Transverse colon (tissue), 4 donors: ENCODE data around the gene TMEM114. TPM values are rescaled to one million over a fixed set of nuclear protein-coding genes. Genes with fewer than 3 reads are reported as not detected.

ENCODE experiments used
- DNase-seq: peaks from one replicate; pipeline ENCODE4 v3.0.0-alpha.2; 2019
- H3K27ac ChIP-seq, 4 donors: fragments of 200-600 bp; sonication (generic); 2 replicates each; pipeline ENCODE4 v1.5.1; 2016 to 2018; ENCODE audit warnings: inconsistent platforms in 4 of 4
- H3K27me3 ChIP-seq: fragments of 200-600 bp; sonication (generic); 2 replicates; pipeline ENCODE4 v1.5.1; 2017; ENCODE audit warnings: inconsistent platforms
- H3K36me3 ChIP-seq, 4 donors: fragments of 200-600 bp; sonication (generic); 2 replicates each; pipeline ENCODE4 v1.5.1; 2017 to 2019; ENCODE audit warnings: inconsistent platforms in 4 of 4
- H3K4me1 ChIP-seq, 4 donors: fragments of 200-600 bp; sonication (generic); 2 replicates each; pipeline ENCODE4 v1.5.1; 2017 to 2020; ENCODE audit warnings: inconsistent platforms in 4 of 4
- H3K4me3 ChIP-seq, 4 donors: fragments of 200-600 bp; sonication (generic); 1 replicate in 1 of 4; 2 replicates in 3 of 4; pipeline versions ENCODE4 v1.5.1 to v1.6.1; 2017 to 2019; ENCODE audit warnings: inconsistent platforms in 4 of 4
- H3K9me3 ChIP-seq, 2 donors: fragments of 200-600 bp; sonication (generic); 2 replicates each; pipeline ENCODE4 v1.5.1; 2017 to 2019; ENCODE audit warnings: inconsistent platforms in 2 of 2
- EP300 ChIP-seq: sonication (generic); formaldehyde crosslinking; IDR thresholded peaks from one replicate; pipeline ENCODE4 v1.6.1; 2017; ENCODE audit warnings: antibody characterized with exemption, low read depth
- POLR2A ChIP-seq: fragments of 450-650 bp; IDR thresholded peaks from one replicate; pipeline ENCODE4 v1.6.1; 2016; ENCODE audit warnings: antibody characterized with exemption, mild to moderate bottlenecking, moderate library complexity
- POLR2AphosphoS5 ChIP-seq, 3 donors: sonication (generic); formaldehyde crosslinking; IDR thresholded peaks; one replicate each; pipeline ENCODE4 v1.6.1; 2016; ENCODE audit warnings: antibody characterized with exemption in 3 of 3
- WGBS, 2 donors: methylation state at CpG; one replicate each; pipeline ENCODE4 v1.1.5; 2018; ENCODE audit warnings: low coverage in 1 of 2; 5-methylcytosine and 5-hydroxymethylcytosine counted together
- in situ Hi-C, 4 donors: fragments of 200-750 bp; cut with MboI; loops; one replicate each; pipeline versions ENCODE4 v1.15.0 to v1.15.1; 2017; ENCODE audit warnings: low sequenced_read_pairs in 3 of 4, low pct_ligation_motif_present in 1 of 4, low pct_unique_long_range_greater_than_20kb in 1 of 4
- intact Hi-C: fragments of 100-400 bp; cut with DNase I; formaldehyde crosslinking; loops from one replicate; pipeline ENCODE4 v1.15.1; 2023; ENCODE audit warnings: low total_unique reads
- total RNA-seq, 4 donors: library from RNA; depleted of rRNA; stranded (reverse); fragments of >200 nt; gene quantifications; one replicate each; pipeline ENCODE4 v1.1.0, GENCODE V29; 2016
- TF ChIP-seq, protein P1 (sequence below), 5 experiments: fragments of 200-600 bp in 3 of 5; fragments of 450-650 bp in 2 of 5; sonication (generic) in 3 of 5; IDR thresholded peaks; 1 replicate in 2 of 5; 2 replicates in 3 of 5; pipeline ENCODE4 v1.5.1; 2016 to 2017; ENCODE audit warnings: antibody characterized with exemption in 5 of 5, inconsistent platforms in 3 of 5, mild to moderate bottlenecking in 2 of 5, moderate library complexity in 1 of 5

TMEM114 gene
- total RNA-seq, 4 donors from 2014 or later: not detected

DNA sequence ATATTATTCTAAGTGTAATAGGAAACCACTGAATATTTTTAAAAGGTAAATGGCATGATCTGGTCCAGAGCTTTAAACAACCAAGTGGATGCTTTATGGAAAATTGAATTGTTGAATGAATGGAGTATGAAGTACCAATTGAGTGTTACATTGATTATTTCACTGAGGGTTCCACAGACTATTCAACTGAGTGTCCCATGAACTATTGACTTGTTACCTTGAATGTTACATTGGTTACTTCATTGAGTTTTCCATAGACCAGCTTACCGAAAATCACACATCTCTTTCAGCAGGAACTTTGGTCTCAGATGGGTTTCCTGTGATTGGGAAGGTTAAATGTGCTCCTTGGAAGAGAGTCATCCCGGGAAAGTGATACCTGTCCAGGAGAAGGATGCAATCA lies 56.8 kb downstream of the TMEM114 start:
- in situ Hi-C loops (no loop called here), intact Hi-C loops (no loop called here)
- Histone ChIP-seq H3K4me1 (no peaks in the 10 kb centered on the region), H3K4me3 (no peak overlapping the region), H3K9me3 (no peaks in the 10 kb centered on the region), H3K27ac (no peak overlapping the region), H3K27me3 (no peaks in the 10 kb centered on the region), H3K36me3 (no peaks in the 10 kb centered on the region)
- TF ChIP-seq EP300 (no peak), POLR2A (no peak), POLR2AphosphoS5 (IDR thresholded peaks at IDR 0.05) (no peak)
- TF ChIP-seq, protein P1, sequence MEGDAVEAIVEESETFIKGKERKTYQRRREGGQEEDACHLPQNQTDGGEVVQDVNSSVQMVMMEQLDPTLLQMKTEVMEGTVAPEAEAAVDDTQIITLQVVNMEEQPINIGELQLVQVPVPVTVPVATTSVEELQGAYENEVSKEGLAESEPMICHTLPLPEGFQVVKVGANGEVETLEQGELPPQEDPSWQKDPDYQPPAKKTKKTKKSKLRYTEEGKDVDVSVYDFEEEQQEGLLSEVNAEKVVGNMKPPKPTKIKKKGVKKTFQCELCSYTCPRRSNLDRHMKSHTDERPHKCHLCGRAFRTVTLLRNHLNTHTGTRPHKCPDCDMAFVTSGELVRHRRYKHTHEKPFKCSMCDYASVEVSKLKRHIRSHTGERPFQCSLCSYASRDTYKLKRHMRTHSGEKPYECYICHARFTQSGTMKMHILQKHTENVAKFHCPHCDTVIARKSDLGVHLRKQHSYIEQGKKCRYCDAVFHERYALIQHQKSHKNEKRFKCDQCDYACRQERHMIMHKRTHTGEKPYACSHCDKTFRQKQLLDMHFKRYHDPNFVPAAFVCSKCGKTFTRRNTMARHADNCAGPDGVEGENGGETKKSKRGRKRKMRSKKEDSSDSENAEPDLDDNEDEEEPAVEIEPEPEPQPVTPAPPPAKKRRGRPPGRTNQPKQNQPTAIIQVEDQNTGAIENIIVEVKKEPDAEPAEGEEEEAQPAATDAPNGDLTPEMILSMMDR (IDR thresholded peaks at IDR 0.05): no peak
- 84 to 88% methylated on average over 1 to 2 of the region's 2 CpGs for WGBS, 2 donors
- DNase-seq: no peak

DNA sequence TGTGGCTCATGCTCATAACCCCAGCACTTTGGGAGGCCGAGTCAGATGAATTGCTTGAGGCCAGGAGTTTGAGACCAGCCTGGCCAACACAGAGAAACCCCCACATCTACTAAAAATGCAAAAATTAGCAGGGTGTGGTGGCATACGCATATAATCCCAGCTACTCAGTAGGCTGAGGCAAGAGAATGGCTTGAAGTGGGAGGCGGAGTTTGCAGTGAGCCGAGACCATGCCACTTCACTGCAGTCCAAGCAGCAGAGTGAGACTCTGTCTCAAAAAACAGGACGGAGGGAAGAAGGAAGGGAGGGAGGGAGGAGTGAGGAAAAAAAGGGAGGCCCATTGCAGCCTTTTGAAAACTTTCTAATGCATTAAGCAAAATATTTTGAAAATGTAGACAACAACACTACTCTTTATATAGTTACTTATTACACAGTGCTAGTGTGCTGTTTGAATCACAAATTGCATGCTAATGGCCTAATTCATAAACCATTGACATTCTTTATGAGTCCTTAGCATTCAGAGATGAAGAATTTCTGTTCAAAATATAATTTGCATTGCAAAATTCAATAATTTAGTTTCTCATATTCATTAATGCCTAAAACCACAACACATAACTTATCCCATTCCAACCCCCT lies 59.4 kb downstream of the TMEM114 start:
- no peaks in the 10 kb centered on the region for H3K27me3 ChIP-seq
- H3K27ac ChIP-seq: no peak overlapping the region
- no peaks in the 10 kb centered on the region for H3K36me3 ChIP-seq
- WGBS, 2 donors: 64 to 80% methylated on average over 4 to 5 of the region's 5 CpGs
- no peak overlapping the region for H3K4me3 ChIP-seq
- in situ Hi-C loops (no loop called here), intact Hi-C loops (no loop called here)
- TF ChIP-seq EP300: no peak
- DNase-seq: no peak
- H3K4me1 ChIP-seq: no peaks in the 10 kb centered on the region
- H3K9me3 ChIP-seq: no peaks in the 10 kb centered on the region

DNA sequence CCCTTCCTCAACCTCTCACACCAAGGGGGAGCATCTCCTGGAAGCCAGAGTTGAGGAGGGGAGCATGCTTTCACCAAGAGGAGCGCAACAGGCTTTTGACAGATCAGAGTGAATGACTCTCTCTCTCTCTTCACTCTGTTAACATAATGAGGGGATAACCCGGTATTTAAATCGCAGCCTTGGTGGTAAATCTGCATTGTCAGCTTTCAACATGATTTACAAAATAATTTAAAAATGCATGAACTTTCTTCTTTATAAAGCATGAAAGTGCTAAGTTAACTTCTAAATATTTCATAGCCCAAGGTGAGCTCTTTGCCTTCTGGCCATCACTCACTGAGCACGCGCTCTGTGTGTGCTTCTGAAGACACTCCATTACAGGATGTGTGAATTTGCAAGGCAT lies 61.8 kb downstream of the TMEM114 start:
- H3K27ac ChIP-seq: no peak overlapping the region
- H3K4me1 ChIP-seq: no peaks in the 10 kb centered on the region
- 73 to 80% methylated on average over 5 of the region's 5 CpGs for whole genome bisulfite sequencing, 2 donors
- no peak for DNase-seq
- H3K36me3 ChIP-seq: no peaks in the 10 kb centered on the region
- in situ Hi-C loops (no loop called here), intact Hi-C loops (no loop called here)
- H3K4me3 ChIP-seq: no peak overlapping the region
- no peaks in the 10 kb centered on the region for H3K9me3 ChIP-seq
- TF ChIP-seq, protein P1 (IDR thresholded peaks at IDR 0.05): no peak
- TF ChIP-seq EP300 (no peak), POLR2A (no peak), POLR2AphosphoS5 (IDR thresholded peaks at IDR 0.05) (no peak)
- no peaks in the 10 kb centered on the region for H3K27me3 ChIP-seq

DNA sequence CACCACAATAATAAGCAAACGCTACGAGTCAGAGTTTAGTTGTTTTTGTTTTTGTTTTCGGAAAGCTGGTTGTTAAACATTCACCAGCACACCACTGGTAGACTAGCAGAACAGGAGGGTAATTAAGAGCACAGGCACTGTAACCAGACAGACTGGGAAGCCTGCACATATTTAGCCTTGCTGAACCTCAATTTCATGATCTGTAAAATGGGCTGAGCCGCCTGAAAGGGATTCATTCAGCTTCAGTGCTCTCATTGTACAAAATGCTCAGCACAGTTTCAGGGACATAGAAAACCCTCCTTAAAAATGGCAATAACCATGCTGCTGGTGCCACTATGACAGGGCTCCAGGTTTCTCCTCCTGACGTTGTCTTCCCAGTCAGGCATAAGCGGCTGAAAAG lies 66.4 kb downstream of the TMEM114 start:
- TF ChIP-seq POLR2A (no peak), EP300 (no peak)
- H3K27me3 ChIP-seq: no peaks in the 10 kb centered on the region
- DNase-seq: no peak
- intact Hi-C loops: no loop called here
- no peaks in the 10 kb centered on the region for H3K36me3 ChIP-seq
- in situ Hi-C loops: no loop called here
- H3K4me1 ChIP-seq: peaks cover 0 to 4% (median 2%) of the 10 kb centered on the region in 4 donors
- no peak overlapping the region for H3K4me3 ChIP-seq
- H3K9me3 ChIP-seq: no peaks in the 10 kb centered on the region
- H3K27ac ChIP-seq: no peak overlapping the region
- WGBS, 2 donors: 85 to 89% methylated on average over 2 to 6 of the region's 6 CpGs

DNA sequence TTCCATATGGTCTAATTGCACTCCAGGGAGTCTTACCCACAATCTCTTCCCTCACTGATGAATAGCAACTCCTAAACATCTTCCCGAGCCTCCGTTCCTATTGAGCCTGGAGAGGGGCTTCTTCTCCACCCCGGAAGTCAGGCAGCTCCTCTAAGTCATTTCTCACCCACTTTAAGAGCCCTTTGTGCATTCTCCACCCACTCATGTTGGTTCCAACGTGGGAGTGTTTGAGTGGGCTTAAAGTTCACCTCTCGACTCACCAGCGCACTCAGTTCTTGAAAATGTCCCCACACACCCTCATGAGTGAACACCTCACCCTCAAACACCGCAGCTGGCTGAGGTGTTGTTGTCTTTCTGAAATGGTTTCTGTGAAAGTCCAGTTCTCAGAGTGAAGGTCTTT lies 67.6 kb downstream of the TMEM114 start:
- H3K9me3 ChIP-seq: no peaks in the 10 kb centered on the region
- no peaks in the 10 kb centered on the region for H3K36me3 ChIP-seq
- H3K27me3 ChIP-seq: no peaks in the 10 kb centered on the region
- H3K4me1 ChIP-seq: peaks cover 0 to 16% (median 6%) of the 10 kb centered on the region in 4 donors
- in situ Hi-C loops: no loop called here
- intact Hi-C loops: no loop called here
- 73% methylated on average over 7 of the region's 7 CpGs; no CpG with 5 or more reads in 1 of the 2 donors for WGBS, 2 donors
- no peak overlapping the region for H3K27ac ChIP-seq
- TF ChIP-seq POLR2AphosphoS5 (IDR thresholded peaks at IDR 0.05) (no peak), EP300 (no peak), POLR2A (no peak)
- TF ChIP-seq, protein P1 (IDR thresholded peaks at IDR 0.05): no peak
- no peak overlapping the region for H3K4me3 ChIP-seq
- DNase-seq: no peak
